Lung (tissue), 12 donors: ENCODE data around the gene HNRNPAB. TPM values are rescaled to one million over a fixed set of nuclear protein-coding genes. Genes with fewer than 3 reads are reported as not detected.

Experiments
- ATAC-seq: fragments of 200-7000 bp; cut with Tn5 transposase; one replicate; pipeline ENCODE4 v1.9.1; 2020; ENCODE audit warnings: moderate number of reproducible peaks; ENCODE audit not compliant: insufficient read depth, low FRiP score
- DNase-seq, 3 donors: peaks; one replicate each; pipeline ENCODE4 v3.0.0-alpha.2; 2013 to 2017
- H3K27ac ChIP-seq, 2 donors: one replicate each; pipeline ENCODE4 v1.5.1; 2013; ENCODE audit warnings: mild to moderate bottlenecking in 2 of 2, moderate library complexity in 2 of 2, control low read depth in 1 of 2, inconsistent platforms in 1 of 2, low read depth in 1 of 2, low read length in 1 of 2
- H3K27me3 ChIP-seq, 3 donors: one replicate each; pipeline ENCODE4 v1.5.1; 2013; ENCODE audit warnings: low read length in 2 of 3; ENCODE audit not compliant: control insufficient read depth in 3 of 3, insufficient read depth in 3 of 3
- H3K36me3 ChIP-seq, 4 donors: one replicate each; pipeline ENCODE4 v1.5.1; 2013; ENCODE audit warnings: low read length in 4 of 4, mild to moderate bottlenecking in 1 of 4, moderate library complexity in 1 of 4; ENCODE audit not compliant: control insufficient read depth in 4 of 4, insufficient read depth in 4 of 4
- H3K4me1 ChIP-seq, 5 donors: one replicate each; pipeline ENCODE4 v1.5.1; 2013; ENCODE audit warnings: low read length in 5 of 5, mild to moderate bottlenecking in 2 of 5, moderate library complexity in 1 of 5; ENCODE audit not compliant: control insufficient read depth in 5 of 5, insufficient read depth in 5 of 5
- H3K4me3 ChIP-seq: one replicate; pipeline ENCODE4 v1.5.1; 2013; ENCODE audit warnings: mild to moderate bottlenecking, control low read depth, moderate library complexity
- H3K9ac ChIP-seq, 2 donors: one replicate each; pipeline ENCODE4 v1.5.1; 2013; ENCODE audit warnings: low read length in 2 of 2, control low read depth in 1 of 2; ENCODE audit not compliant: insufficient read depth in 1 of 2
- H3K9me3 ChIP-seq, 4 donors: one replicate each; pipeline ENCODE4 v1.5.1; 2013; ENCODE audit warnings: low read length in 3 of 4, mild to moderate bottlenecking in 1 of 4, moderate library complexity in 1 of 4; ENCODE audit not compliant: control insufficient read depth in 4 of 4, insufficient read depth in 3 of 4
- CTCF ChIP-seq: IDR thresholded peaks from 2 replicates; pipeline ENCODE4 v1.5.1; 2012; ENCODE audit warnings: mild to moderate bottlenecking; ENCODE audit errors: control extremely low read depth, extremely low read depth
- WGBS, 2 donors: extraction: QIAGEN DNeasy Blood & Tissue Kit; methylation state at CpG; one replicate each; pipeline ENCODE4 v1.1.7; 2013; 5-methylcytosine and 5-hydroxymethylcytosine counted together
- polyA plus RNA-seq, 2 donors: library from polyadenylated mRNA; stranded (reverse); fragments of 200-250 nt; gene quantifications; one replicate each; pipeline ENCODE4 v1.2.1, GENCODE V29; 2013
- total RNA-seq, 2 donors: library from RNA; depleted of rRNA in 1 of 2; stranded (reverse); fragments of >200 nt in 1 of 2; gene quantifications; one replicate each; pipeline ENCODE4 v1.2.1, GENCODE V29; 2014 to 2021
- donor health status: control.
- donor health status: control.
- donor health status: Bipolar disorder and iron deficiency.
- donor health status: healthy.
- donor health status: DM: yes; HTN: yes; CAD: no.

HNRNPAB gene
- total and polyA plus RNA-seq, 4 donors, result 35.9 to 168 (median 131) TPM

GRCh38 chr5:178236679-178237078, 32.3 kb downstream of the HNRNPAB start:
- Histone ChIP-seq H3K9ac (no peak overlapping the region), H3K9me3 (no peaks in the 10 kb centered on the region), H3K4me3 (no peak overlapping the region), H3K27me3 (no peaks in the 10 kb centered on the region), H3K27ac (peak overlapping the region; percentile 9 to 14), H3K36me3 (no peaks in the 10 kb centered on the region), H3K4me1 (peaks cover 0 to 35% (median 7%) of the 10 kb centered on the region in 5 donors)
- WGBS, 2 donors, result 31 to 35% methylated on average over 4 of the region's 4 CpGs
- ATAC-seq, result no peak
- no peak for TF ChIP-seq CTCF
- DNase-seq, result peak; percentile 55 to 72 (median 61)

- peaks cover 0 to 32% (median 6%) of the 10 kb centered on the region in 5 donors for H3K4me1 ChIP-seq
- TF ChIP-seq CTCF, result no peak
- H3K9me3 ChIP-seq, result no peaks in the 10 kb centered on the region
- H3K36me3 ChIP-seq, result no peaks in the 10 kb centered on the region
- H3K9ac ChIP-seq, result no peak overlapping the region
- DNase-seq, result no peak
- no peak for ATAC-seq
- peak overlapping the region in 1 of 2 donors; percentile 9 for H3K27ac ChIP-seq
- 53 to 61% methylated on average over 13 of the region's 13 CpGs for WGBS, 2 donors
- no peak overlapping the region for H3K4me3 ChIP-seq
- no peaks in the 10 kb centered on the region for H3K27me3 ChIP-seq
Measured at GRCh38 chr5:178237431-178238312, 33.3 kb downstream of the HNRNPAB start.

- H3K27ac ChIP-seq, result no peak overlapping the region
- TF ChIP-seq CTCF, result no peak
- WGBS, 2 donors, result 94 to 98% methylated on average over 6 of the region's 6 CpGs
Measured at GRCh38 chr5:178238313-178238635, 33.9 kb downstream of the HNRNPAB start.

More at GRCh38 chr5:178238313-178238635, 33.9 kb downstream of the HNRNPAB start:
- Histone ChIP-seq H3K4me3 (no peak overlapping the region), H3K9ac (no peak overlapping the region), H3K36me3 (no peaks in the 10 kb centered on the region), H3K27me3 (no peaks in the 10 kb centered on the region), H3K4me1 (peaks cover 0 to 29% (median 6%) of the 10 kb centered on the region in 5 donors), H3K9me3 (no peaks in the 10 kb centered on the region)
- no peak for DNase-seq
- ATAC-seq, result no peak
